GM18858 (cell line): ENCODE measurements around the gene ACLY.
A peak's percentile ranks its signal among the peaks of the same experiment; 100 is the strongest.
"Not testable (repeated sequence)": the region's sequence is repeated elsewhere in the genome, so short reads cannot be mapped to it uniquely, and the experiment has no call there.

Source experiments
- ATAC-seq: cut with Tn5 transposase; IDR thresholded peaks from one replicate; pipeline ENCODE4 v1.9.1; 2021; ENCODE audit not compliant: unreplicated experiment

Gene ACLY

DNA sequence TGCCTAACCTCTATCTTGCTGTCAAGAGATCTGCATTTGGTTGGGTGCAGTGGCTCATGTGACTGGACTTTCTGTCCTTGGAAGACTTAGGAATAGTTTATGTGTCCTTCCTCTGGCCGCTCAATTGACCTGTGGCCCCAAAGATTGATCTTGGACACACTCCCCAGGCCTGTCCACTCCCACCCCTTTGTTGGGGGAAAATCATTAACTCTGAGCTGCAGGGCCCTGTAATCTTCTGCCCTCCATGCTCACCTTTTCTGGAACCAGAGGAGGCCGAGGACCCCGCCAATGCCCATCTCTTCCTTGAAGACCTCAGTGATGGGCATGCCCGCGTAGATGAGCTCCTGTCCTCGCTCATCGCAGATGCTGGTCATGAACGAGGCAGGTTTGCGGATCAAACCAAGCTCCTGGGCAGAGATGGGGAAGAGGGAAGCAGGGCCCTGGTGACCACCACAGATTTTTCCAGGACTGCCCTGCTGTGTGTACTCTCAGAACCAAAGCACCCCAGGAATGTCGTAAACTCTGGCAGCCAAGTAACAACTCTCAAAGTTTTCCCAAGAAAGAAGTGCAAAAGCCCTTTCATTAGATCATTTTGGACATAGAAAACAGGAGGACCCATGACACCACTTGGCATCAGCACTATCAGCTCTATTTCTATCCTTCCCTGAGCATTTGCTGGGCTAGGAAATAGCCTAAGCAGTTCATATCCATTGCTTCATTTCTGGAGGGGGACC lies 45.0 kb downstream of the ACLY start:
- ATAC-seq: no peak

GRCh38 chr17:41871789-41872188 lies 47.0 kb downstream of the ACLY start:
- ATAC-seq: no peak

- no peak for ATAC-seq
Observed at GRCh38 chr17:41870627-41871026, 48.1 kb downstream of the ACLY start.

- ATAC-seq: no peak
Observed at GRCh38 chr17:41870097-41870496, 48.7 kb downstream of the ACLY start.

DNA sequence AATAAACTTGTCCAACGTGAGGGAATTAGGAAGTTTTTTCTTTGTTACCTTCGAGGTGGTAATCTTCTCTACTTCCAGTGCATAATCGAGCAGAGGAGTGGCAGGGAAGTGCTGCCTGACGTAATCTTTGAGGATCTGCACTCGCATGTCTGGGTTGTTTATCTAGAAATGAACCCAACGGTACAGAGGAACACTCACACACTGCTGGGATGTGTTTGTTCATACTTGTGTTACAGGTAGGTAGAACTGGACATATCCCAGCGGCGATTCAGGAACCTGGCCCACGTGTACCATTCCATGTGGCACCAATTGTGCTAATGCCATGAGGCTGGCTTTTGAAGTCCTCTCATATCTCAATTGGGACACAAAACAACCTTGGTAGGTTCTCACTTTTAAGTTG lies 49.3 kb downstream of the ACLY start:
- ATAC-seq: no peak

DNA sequence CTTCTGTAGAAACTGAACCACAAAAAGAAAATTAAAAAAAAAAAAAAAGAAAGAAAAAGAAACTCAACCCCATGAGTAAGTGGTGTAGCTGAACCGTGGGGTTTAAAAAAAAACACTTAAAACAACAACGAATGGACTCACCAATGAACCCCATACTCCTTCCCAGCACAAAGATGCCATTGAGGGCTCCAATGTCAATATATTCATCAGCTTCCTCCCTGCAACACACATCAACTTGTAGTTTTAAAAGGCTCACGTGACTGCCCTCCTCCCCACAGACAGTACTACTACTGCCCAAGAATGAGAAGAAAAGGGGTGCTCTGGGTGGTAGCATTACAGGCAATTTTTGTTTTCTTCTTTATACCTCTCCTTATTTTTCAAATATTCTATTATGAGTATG lies 50.2 kb downstream of the ACLY start:
- ATAC-seq: no peak

DNA sequence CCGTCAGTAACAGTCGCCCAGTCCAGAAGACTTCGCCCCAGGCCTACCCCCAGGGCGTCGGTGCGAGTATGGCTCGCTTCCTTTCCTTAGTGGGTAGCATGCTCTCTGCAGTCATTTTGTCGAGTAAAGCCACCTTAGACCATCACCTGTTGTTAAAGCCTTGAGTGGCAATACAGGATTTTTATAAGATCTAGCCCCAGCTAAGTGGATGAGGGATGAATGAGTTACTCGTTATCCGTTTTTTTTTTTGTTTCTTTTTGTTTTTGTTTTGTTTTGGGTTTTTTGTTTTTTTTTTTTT lies 53.2 kb downstream of the ACLY start:
- ATAC-seq: no peak

DNA sequence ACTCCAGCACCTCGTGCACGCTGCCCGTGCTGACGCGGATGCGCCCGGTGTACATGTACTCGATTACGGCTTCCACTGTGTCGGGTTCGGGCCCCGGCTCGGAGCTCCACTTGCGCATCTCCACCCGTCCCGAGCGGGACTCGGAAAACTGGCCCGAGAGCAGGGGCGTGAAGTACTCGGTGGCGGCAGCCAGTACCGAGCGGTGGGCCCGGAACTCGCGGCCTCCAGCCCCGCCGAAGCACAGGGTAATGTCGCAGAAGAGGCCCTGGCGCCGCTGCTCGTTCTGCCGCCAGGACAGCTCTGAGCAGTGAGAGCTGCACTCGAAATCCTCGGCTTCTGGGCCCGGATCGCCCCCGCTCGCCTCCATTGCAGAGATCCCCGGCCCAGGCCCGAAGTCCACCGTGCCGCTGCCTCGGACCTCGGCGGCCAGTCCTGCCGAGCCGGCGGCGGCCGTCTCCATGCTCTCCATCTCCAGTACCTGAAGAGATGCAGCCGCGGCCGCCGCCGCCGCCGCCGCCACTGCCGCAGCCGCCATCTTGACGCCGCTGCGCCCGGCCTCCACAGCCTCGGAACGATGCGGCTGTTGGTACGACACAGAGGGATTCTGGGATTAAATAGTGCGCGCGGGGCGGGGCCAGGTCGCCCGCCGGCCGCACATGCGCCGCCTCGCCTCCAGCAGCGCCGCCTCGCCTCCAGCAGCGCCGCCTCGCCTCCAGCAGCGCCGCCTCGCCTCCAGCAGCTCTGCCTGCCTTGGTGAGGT lies 53.7 kb downstream of the ACLY start, which contains the start of gene KLHL11:
KLHL11 (minus strand) TSS at position 588 of the 760 bp plus-strand sequence; CDS start at position 535, 53 bp downstream.
- peak; percentile 81 for ATAC-seq

DNA sequence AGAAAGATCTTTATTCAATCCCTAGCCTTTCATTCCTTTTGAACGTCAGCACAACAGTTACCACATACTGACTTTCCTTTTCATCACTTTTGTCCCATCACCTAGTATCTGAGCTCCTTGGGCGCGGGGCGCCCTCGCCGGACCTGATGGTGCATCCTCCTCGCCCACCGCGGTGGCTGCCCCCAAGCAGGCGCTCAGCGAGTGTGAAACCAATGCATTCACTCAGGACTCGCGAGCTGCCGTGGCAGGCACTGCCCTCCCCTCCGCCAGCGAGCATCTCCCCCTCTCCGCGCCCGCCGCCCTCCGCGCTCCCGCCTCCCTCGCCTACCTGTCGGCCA lies 54.3 kb downstream of the ACLY start:
- ATAC-seq: peak; percentile 18

- no peak for ATAC-seq
Observed at GRCh38 chr17:41863074-41863848, 55.5 kb downstream of the ACLY start.

DNA sequence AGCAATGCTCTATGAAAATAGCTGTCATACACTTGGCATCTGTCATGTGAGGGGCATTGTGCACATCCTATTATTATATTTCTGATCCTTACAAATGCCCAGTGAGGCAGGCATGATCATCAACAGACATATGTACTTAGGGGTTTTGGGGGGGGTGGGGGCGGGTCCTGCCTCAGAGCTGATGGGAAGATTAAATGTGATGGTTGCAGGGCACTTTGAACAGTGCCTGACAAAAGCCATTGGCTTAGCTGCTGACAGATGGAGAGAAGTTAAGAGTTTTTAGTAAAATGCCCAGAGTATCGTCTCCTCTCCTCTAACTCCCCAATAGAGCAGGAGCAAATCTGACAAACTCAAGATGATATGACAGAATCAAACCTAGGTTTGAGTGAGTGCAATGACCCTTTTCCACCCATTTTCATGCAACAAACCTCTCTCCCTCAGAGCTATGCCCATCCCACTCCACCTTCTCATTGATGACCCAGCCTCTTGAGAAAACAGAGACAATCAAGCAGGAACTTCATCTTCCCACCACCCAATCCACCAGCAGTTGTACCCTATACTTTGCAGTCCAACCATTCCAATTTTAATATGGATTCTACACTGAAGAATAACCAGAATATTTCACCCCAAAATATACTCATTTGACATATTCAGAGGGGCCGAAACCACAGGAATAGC lies 58.4 kb downstream of the ACLY start:
- ATAC-seq: no peak

- ATAC-seq: not testable (repeated sequence)
Observed at GRCh38 chr17:41851382-41851781, 67.4 kb downstream of the ACLY start.

DNA sequence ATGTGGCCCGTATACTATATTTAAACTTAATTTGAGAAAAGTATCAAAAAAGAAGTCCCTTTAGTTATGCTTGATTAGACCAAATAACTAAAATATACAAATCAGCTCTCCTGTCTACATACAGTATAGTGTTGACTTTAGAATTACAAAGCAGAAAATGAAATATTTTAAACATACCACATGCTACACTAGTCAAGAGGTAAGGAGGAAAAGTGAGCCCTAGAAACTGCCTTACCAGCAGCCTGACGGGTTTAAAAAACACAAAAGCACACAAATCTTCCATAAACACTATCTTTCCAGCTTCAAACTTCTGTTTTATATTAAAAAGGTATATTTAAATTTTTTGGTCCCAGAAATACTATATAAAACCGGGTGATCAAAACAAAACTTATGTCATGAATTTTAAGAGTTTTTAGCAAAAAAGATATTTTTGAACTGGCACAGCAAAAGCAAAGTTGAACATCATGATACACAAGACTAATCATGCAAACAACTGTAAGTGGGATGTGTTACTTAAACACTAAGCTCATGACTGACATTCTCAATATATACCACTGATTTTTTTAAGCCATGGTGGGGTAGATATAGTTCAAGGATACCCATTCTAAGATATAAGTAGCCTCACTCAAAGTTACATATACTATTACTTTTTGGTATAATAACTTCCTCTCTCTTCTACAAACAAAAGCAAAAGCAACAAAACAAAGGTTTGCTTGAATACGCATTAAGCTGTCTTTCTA lies 69.3 kb downstream of the ACLY start:
- no peak for ATAC-seq

GRCh38 chr17:41848788-41849187 lies 70.0 kb downstream of the ACLY start:
- no peak for ATAC-seq

DNA sequence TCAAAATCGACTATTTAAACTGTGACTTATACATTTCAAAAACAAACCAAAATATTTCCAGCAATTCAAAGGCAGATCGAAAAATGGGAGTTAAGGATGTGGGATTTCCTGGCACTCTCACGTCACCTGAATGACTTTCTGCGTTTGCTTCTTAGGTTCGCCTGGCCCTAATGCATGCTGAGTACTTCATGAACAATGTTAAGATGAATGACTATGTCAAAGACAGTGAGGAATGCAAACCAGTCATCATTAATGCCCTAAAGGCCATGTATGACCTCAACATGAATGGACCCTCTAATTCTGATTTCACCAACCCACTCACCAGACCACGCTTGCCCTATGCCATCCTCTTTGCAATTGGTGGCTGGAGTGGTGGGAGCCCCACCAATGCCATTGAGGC lies 73.8 kb downstream of the ACLY start:
- ATAC-seq: no peak

DNA sequence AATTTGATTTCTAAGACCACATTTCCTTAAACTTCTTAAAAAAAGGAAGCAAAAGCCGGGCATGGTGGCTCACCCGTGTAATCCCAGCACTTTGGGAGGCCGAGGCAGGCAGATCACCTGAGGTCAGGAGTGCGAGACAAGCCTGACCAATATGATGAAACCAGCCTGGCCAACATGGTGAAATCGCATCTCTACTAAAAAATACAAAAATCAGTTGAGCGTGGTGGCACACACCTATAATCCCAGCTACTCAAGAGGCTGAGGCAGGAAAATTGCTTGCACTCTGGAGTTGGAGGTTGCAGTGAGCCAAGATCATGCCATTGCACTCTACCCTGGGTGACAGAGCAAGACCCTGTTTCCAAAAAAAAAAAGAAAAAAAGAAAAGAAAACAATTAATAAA lies 78.0 kb downstream of the ACLY start:
- not testable (repeated sequence) for ATAC-seq

DNA sequence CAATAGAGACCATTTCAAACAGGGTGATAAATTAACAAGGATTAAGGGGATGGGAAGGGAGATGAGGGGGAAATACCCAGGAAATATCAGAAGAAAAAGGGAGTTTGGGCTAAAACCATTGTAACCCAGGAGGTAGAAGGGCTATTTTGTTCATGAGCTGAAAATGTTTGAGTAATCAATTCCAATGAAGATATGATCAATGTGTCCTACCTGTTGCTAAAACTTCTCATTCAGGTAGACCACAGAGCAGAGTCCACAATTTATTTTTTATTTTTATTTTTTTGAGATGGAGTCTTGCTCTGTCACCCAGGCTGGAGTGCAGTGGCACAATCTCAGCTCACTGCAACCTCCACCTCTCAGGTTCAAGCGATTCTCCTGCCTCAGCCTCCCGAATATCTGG lies 79.3 kb downstream of the ACLY start:
- not testable (repeated sequence) for ATAC-seq

GRCh38 chr17:41837761-41838538 lies 80.8 kb downstream of the ACLY start, which contains the start of gene KLHL10:
KLHL10 (plus strand) TSS chr17:41837825; CDS start chr17:41837933, 108 bp downstream.
- ATAC-seq: no peak

DNA sequence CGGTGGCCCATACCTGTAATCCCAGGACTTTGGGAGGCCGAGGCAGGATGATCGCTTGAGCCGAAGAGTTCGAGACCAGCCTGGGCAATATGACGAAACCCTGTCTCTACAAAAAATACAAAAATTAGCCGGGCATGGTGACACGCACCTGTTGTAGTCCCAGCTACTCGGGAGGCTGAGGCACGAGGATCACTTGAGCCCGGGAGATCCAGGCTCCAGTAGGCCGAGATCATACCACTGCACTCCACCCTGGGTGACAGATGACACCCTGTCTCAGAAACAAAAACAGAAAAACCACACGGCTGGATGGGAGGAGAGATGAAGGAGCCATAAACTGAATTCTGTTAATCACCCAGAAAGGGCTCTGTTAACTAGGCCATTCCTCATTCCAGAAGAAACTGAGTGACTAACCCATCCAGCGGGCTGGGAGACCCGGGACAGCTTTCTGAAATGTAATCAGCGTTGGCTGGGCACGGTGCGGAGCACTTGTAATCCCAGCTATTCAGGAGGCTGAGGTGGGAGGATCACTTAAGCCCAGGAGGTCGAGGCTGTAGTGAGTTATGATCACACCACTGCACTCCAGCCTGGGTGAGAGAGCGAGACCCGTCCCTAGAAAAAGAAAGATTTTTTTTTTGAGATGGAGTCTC lies 82.1 kb downstream of the ACLY start:
- no peak for ATAC-seq
